Stimulated activated CD8-positive, alpha-beta memory T cell treated with anti-CD3 and anti-CD28 coated beads, Interleukin-7, amount 100 ng/mL, for 4 hours (primary cell): Measurements from ENCODE around the gene CDC14A.
"Not testable (repeated sequence)": the region's sequence is repeated elsewhere in the genome, so short reads cannot be mapped to it uniquely, and the experiment has no call there.

Experiments
- DNase-seq, 2 donors: peaks; one replicate each; pipeline ENCODE4 v3.0.0-alpha.2; 2020; ENCODE audit warnings: low read depth in 2 of 2

CDC14A gene

DNA sequence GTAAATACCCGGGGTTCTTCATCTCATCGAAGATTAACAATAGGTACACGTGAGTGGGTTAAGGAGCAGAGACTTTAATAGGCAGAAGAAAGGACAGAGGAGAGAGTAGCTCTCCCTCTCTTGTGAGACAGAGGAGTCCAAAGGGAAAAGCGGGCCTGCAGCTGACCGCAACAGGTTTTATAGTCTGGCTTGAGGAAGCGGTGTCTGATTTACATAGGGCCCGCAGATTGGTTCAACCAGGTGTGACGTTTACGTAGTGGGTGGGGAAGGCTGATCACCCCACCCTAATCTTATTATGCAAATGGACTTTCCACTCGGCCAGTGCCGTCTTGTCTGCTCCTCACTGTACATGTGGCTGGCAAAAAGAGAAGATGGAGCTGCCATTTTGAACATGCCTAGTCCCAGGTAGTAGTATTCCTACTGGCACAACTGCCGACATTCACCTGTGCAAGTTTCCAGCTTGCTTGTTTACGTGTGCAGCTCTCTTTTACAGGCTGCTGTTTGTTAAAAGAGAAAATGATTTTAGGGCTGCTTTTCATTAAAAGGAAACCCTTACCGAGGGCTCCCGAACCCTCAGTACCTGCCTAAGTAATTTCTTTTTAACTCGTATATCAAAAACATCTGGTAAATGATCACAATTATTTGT is 10.6 kb downstream of the CDC14A start:
- DNase-seq, result no peak

DNA sequence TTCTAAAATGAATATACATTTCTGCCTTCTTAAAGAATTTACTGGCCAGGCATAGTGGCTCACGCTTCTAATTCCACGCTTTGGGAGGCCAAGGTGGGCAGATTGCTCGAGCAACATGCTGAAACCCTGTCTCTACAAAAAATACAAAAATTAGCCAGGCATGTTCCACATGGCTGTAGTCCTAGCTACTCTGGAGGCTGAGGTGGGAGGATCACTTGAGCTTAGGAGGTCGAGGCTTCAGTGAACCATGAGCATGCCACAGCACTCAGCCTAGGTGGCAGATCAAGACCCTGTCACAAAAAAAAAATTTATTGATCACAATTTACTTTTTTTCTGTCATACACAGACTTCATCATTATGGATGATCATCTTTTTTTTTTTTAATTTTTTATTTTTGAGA is 11.5 kb downstream of the CDC14A start:
- no peak for DNase-seq

DNA sequence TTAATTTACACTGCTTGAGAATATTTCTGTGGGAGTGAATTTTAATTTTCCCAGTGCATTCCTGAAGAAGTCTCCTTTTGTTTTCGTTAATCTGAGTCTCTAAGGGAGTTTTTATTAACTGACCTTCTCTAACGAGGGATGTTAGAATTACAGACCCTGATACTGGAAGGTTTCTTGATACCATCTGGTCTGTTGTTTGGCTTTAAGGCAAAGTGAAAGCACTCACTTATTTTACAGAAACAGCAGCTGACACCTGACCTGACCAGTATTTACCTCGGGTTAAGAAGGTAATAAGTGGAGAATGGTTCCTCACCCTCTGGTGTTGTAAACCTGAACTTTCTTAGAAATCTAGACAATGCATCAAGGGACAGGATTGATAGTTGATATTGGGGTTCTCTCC is 12.4 kb downstream of the CDC14A start:
- DNase-seq, result no peak

DNA sequence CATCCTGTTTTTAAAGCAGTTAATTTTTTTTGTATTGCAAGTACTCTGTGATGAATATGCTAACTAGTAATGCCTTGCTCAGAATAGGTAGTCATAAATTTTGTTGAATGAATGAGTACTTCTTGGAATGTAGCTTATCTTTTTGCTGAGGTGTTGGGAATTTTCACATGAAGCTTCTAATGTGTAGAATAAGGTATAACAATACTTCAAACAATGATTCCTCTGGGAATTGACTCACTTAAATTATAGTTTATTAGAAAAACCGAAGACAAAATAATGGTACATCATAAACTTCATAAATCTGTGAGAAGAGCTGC is 13.9 kb downstream of the CDC14A start:
- DNase-seq, result no peak

DNA sequence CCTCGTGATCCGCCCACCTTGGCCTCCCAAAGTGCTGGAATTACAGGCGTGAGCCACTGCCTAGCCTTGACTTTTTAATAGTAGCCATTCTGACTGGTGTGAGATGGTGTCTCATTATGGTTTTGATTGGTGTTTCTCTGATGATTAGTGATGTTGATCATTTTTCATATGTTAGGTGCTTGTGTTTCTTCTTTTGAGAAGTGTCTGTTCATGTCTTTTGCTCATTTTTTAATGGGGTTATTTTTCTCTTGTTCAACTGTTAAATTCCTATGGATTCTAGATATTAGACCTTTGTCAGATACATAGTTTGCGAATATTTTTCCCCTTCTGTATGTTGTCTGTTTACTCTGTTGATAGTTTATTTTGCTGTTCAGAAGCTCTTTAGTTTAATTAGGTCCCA is 17.0 kb downstream of the CDC14A start:
- not testable (repeated sequence) for DNase-seq

DNA sequence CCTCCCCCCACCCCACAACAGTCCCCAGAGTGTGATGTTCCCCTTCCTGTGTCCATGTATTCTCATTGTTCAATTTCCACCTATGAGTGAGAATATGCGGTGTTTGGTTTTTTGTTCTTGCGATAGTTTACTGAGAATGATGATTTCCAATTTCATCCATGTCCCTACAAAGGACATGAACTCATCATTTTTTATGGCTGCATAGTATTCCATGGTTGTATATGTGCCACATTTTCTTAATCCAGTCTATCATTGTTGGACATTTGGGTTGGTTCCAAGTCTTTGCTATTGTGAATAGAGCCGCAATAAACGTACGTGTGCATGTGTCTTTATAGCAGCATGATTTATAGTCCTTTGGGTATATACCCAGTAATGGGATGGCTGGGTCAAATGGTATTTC is 21.6 kb downstream of the CDC14A start:
- DNase-seq, result not testable (repeated sequence)

DNA sequence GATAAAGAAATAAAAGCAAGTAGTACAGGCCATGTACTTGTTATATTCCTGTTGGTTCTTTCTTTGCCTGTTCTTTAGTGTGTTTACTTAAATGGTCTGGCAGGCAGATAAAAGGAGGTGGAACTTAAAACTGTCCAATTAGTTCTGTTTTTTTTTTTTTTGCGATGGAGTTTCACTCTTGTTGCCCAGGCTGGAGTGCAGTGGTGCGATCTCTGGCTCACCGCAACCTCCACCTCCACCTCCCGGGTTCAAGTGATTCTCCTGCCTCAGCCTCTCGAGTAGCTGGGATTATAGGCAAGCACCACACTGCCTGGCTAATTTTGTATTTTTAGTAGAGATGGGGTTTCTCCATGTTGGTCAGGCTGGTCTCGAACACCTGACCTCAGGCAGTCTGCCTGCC is 24.6 kb downstream of the CDC14A start:
- not testable (repeated sequence) for DNase-seq

DNA sequence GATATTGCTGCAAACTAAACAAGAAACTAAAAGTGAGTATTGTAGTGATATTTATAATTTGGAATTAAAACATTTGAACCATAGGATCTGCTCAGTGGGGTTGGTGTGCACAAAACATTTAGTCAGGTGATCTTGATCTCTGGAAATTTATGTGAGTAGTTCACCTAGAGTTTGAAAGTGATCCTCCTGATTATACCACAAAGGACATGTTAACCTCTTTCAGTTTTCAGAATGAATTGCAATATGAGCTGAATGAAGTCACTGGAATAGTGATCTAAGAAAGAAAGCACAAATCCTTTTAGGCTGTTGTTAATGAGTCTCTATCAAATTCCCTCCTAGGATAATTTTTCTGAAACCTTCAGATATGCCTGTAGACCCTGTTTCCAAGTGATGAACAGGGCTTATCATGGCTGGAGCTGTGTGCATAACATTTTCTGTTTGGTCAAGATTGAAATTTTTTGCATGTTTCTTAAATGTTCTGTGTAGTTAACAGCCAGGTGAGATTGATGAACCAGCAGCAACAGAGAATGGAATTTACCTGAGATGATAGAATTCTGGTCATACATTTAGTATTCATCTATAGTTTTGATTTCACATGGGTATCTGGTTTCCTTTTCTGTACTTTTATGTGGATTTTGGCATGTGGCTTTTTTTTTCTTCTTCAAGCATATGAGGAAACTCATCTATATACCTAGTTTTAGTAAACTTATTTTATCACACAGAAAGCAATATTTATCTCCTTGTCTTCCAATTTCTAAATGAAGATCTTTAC is 25.5 kb downstream of the CDC14A start:
- no peak for DNase-seq

DNA sequence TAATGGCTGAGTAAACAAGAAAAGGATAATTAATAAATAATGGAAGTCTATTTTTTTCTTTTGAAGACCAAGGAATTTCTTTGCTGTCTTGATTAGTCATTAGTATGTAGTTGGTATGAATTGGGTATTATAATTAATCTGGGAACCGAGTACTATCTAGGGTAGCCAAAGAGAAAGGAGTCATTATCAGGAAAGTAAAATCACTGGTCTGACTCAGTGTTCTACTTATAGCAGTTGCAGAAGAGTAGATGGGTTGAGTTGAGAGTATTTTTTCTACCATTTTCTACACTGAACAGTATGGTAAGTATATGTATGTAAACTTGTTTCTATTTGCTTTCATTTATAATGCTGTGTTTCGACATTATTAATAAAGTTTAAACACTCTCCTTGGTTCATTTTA is 26.6 kb downstream of the CDC14A start:
- no peak for DNase-seq

DNA sequence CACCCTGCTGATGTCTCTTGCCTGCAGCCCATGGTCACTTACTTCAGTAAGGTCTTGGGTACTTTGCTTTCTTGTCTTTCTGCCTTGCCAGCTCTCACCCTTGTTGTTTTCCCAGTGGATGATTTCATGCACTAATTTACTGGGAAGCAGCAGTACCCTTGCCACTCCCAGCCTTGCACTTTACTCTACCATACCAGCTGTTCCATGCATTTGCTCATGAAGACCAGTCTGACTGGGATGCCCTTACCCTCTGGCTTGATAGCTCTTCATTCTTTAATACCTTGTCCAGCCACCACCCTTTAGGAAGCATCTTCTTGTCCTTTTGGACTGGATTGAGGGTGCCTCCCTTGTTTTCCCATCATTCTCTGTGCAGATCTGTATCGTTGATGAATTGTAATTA is 28.3 kb downstream of the CDC14A start:
- no peak for DNase-seq

DNA sequence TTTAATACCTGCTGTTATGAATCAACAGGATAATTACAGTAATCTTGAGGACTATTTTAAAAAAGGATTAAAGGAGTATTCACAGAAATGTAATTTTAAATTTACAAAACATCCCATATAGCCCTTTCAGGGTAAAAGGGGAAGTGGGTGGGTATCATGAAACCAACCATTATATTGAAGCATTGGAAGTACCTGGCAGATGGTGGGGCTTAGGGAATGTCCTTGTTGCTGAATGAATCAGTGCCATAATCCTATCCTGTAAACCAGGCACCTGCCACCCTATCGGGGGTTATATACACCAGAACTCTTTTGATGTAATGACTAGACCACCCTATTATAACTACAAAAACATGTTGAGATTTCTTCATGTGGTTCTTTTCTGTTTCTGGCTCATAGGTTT is 30.4 kb downstream of the CDC14A start:
- DNase-seq, result no peak

DNA sequence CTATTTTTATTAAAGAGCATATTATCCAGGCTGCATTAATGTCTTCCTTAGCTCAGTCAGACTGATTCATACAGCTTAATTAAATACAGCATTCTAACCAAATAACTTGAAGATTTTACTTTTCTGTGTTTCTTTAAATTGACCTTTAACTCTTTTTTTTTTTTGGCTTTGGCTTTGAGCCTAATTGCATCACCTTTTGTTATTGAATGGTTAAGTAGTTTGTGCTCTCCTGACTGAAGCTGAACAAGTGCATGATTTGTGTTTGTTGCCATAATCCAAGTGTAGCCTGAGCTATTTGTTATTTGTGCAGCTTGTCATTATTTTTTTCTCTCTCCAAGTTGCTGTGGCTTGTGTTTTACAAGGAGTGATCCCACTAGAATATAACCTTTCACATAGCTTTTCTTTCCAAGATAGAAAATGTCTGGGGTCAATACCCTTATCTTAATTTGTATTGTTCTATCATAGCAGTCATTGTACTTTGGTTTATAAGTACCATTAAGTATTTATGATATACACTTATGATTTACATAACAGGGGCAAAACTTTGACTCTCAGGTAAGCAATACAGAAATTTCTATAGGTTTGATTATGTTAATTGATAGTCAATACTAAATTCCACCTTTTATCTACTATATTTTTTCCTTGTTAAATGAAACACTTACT is 31.6 kb downstream of the CDC14A start:
- DNase-seq, result no peak

DNA sequence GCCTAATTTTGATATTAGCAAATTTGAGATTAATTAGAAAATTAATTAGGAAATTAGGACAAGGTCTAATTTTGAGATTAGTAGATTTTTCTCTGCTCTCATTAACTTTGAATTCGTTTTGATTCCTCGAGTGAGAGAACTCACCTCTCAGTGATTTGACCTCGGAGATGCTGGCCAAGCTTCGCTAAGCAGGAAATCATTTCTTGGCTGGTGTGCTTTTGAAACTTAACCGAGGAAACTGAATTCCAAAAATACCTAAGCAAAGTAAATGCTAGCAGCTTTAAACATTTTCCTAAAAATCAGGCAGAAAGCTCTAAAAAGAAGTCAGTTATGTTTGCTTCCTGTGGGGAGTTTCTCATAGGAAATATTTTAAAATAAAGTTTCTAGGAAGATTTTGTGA is 34.9 kb downstream of the CDC14A start:
- no peak for DNase-seq

DNA sequence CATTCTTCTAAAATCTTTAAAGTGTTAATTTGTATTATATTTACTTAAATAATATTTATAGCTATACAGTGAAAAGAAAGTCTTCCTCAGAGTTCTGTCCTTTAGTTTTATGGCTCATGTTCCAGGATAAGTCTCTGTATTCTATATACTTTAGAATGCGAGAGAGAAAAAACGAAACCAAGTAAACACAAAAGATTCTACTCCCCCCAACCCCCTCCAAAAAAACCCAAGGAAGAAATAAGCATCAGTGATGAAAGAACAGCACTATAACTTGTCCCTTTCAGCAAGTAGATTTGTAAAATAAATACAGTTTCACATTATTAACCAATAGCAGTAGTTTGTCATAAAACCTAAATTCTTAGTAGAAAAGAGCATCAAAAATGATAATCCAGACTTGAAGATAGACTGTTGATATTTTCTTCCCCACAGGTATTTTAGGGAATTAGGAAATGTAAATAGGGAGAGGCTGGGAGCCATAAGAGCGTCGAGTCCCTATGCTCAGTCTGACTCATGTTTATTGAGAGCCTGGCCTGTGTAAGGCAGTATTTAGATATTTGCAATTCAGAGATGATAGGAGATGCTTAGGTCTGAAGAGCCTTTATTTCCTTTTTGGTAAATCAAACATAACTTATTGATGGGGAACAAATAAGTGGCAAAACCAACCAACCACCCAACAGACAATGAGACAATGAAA is 35.5 kb downstream of the CDC14A start:
- DNase-seq, result no peak

DNA sequence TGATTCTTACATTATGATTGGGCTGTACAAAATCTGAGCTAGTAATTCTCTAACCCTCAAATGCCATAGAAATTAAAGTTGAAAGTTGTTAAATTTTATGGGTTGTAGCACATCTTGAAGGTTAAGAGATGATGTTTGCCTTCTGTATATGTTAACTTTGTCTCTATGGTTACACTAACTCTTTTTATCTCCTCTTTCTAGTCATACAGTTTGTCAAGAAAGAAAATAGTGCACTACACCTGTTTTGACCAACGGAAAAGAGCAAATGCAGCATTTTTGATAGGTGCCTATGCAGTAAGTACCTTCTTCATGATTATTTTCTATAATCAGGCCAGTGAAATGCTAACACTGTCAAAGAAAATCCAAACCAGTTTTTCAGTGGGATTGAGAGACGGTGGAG is 38.2 kb downstream of the CDC14A start:
- DNase-seq, result no peak

DNA sequence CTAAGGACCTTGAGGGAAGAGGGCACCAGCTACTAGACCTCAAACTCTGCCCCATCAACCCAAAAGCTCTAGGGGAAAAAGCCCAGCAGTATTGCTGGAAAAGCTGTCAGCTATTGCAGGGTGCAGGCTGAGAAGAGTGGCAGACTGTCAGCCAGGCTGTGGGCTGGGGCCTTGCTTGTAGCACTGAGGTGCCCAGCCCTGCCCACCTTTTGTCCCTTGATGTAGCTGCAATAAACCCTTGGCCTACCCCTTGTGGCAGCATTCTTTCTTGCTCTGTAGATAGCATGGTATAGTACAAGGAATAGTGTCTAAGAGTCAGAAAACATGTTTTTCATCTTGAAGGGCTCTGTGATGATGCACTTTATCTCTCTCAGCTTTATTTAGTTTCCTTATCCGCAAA is 39.4 kb downstream of the CDC14A start:
- DNase-seq, result no peak

DNA sequence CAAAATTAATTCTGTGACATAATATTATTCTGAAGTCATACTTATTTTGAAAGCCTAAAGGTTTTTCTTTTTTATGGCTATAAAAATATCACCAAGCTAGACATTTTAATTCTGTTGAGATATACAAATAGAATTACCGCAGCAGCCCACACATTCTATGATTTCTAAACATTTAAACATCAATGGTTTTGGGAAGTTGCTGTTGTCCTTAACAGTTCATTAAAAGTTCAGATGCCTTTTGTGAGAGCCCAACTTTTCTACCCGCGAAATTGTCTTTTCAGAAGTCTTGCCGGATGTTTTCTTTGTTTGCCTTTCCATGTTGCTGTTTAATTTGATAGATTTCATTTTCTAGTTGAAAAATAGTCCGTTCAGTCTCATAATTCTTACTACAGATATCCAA is 40.5 kb downstream of the CDC14A start:
- DNase-seq, result no peak

DNA sequence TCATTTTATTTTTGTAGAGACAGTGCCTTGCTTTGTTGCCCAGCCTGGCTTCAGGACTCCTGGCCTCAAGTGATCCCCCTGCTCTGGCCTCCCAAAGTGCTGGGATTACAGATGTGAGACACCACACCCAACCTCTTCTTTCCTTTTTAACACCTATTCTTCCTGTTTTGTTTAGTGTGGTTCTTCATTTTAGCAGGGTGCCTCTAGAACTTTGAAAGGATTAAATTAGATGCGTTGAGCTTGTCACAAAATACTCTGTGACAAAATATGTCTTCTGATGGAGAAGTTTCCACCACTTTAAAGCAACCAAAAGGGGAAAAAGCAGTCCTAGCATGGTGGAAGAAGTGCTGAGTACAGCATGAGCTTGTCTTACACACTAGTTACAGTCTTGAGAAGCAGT is 42.0 kb downstream of the CDC14A start:
- no peak for DNase-seq

DNA sequence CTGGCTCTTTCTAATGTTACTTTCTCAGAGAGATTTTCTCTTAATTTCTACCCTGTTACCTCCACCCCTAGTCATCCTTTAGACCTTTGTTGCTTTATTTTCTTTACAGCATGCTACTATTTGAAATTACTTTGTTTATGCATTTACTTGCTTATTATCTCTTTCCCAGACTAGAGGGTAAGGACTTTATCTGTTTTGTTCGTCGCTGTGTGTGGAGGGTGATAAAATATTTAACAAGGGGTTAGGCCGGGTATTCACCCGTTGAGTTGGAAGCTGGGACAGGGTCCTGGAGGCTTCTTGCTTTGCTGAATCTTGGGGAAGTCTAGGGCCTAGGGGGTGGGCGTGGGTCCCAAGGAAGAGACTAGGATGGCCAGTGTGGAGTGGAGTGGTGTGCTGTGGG is 43.6 kb downstream of the CDC14A start:
- no peak for DNase-seq

DNA sequence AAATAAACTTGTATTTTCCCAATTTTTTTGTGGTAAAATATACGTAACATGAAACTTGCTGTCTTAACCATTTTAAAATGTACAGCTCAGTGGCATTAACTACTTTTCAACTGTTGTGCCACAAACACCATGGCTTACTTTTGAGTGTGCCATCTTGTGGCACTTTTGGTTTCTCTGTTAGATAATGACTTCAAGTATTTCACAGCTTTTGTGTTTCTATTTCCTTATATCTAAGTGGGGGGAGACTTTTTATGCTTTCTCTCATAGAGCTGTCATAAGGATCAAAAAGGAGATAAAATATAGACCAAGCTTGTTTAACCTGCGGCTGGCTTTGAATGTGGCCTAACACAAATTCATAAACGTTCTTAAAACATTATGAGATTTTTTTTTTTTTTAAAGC is 44.3 kb downstream of the CDC14A start:
- no peak for DNase-seq

DNA sequence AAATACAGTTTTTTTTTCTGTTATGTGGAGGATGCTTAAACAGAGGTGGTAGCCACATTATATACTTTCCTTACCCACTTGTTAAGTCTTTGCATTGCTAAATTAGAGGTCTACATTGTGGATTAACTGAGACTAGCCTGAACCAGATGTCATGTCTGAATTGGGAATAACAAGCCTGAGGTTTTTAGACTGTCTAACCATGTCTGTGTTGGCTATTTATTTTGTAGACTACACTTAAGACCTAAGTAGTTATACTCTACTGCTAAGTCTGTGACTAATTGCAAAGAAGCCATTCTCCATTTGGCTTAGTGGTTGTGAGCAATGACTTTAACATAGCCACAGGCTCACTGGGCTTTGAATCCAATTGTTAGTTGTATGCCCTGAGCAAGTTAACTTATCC is 45.4 kb downstream of the CDC14A start:
- no peak for DNase-seq

DNA sequence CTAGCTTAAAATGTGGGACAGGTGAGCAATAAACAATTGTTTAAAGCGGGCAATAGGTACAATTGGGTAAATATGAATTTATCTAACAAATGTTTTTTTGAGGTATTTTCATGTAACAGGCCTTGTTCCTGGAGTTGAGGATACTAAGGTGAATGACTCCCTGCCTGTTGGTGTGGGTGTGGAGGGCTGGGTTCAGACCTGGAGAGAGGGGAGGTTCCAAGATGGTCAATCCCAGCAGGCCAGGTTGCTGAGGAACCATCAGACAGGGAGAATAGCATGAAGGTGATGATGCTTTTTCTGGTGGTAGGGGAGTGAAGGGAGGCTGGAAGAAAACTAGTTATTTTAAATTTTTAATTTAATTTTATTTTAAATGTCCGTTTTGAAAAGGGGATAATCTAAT is 46.3 kb downstream of the CDC14A start:
- DNase-seq, result no peak

DNA sequence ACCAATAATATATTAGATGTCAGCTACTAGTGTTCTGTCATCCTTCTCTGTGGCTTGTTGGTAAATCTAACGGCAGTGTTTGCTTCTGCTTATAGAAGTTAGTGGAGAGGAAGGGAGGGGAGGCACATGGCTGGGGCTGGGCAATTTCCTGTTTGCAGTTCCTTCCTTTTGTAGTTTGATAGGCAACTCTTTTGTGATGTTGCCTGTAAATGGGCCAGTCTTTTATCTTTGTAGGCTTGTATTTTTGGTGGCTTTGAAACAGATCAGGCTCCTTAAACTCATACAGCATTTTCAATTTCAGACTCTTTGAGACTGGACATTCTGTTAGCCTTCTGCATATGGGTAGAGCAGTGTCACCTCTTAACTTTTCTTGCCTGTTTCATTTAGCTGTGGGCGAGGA is 48.1 kb downstream of the CDC14A start:
- peak; percentile 28 to 33 for DNase-seq
